Coronary artery (tissue), 2 donors: ENCODE results near the gene PITX2.

Source experiments
- DNase-seq: peaks from one replicate; pipeline ENCODE4 v3.0.0-alpha.2; 2017; ENCODE audit warnings: low spot score
- H3K27ac ChIP-seq, 2 donors: fragments of 200-600 bp; sonication (generic); one replicate each; pipeline ENCODE4 v1.5.1; 2016 to 2019
- H3K4me3 ChIP-seq: fragments of 200-600 bp; sonication (generic); 2 replicates; pipeline ENCODE4 v1.5.1; 2016; ENCODE audit warnings: mild to moderate bottlenecking, moderate library complexity
- CTCF ChIP-seq: fragments of 200-600 bp; sonication (generic); IDR thresholded peaks from one replicate; pipeline ENCODE4 v1.5.1; 2019; ENCODE audit warnings: antibody characterized with exemption

PITX2 gene

GRCh38 chr4:110636171-110636679 is 13.3 kb upstream of the PITX2 start:
- no peak for DNase-seq
- Histone ChIP-seq H3K27ac (no peak overlapping the region), H3K4me3 (peak overlapping the region; percentile 63)
- no peak for TF ChIP-seq CTCF

- DNase-seq: no peak
- H3K4me3 ChIP-seq: no peak overlapping the region
- no peak for TF ChIP-seq CTCF
- no peak overlapping the region for H3K27ac ChIP-seq
Measured at GRCh38 chr4:110635163-110635865, 12.4 kb upstream of the PITX2 start.

GRCh38 chr4:110634350-110635162 is 11.7 kb upstream of the PITX2 start:
- H3K27ac ChIP-seq: no peak overlapping the region
- TF ChIP-seq CTCF: no peak
- DNase-seq: no peak
- H3K4me3 ChIP-seq: no peak overlapping the region

- H3K27ac ChIP-seq: no peak overlapping the region
- DNase-seq: no peak
- TF ChIP-seq CTCF: no peak
- H3K4me3 ChIP-seq: peak overlapping the region; percentile 11
Measured at GRCh38 chr4:110633358-110634341, 10.8 kb upstream of the PITX2 start.

- DNase-seq: no peak
- Histone ChIP-seq H3K27ac (no peak overlapping the region), H3K4me3 (peak overlapping the region; percentile 66)
- no peak for TF ChIP-seq CTCF
Measured at GRCh38 chr4:110632506-110633357, 9.9 kb upstream of the PITX2 start.
